ENCODE measurements around the gene OSTN. TPM values are rescaled to one million over a fixed set of nuclear protein-coding genes. Genes with fewer than 3 reads are reported as not detected.

Gene OSTN
- total and polyA plus RNA-seq, 9 donors: 0.02 to 0.43 (median 0.27) TPM; not detected in 5

DNA sequence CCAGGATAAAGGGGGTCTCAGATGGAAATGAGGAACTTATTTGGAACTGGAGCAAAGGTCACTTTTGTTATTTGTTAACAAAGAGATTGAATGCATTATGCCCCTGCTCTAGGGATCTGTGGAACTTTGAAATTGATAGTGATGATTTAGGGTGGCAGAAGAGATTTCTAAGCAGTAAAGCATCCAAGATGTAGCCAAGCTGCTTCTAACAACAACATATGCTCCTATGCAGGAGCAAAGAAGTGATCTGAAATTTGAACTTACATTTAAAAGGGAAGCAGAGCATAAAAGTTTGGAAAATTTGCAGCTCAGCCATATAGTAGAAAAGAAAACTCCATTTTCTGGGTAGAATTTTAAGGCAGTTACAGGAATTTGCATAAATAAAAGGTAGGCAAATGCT is 99.8 kb downstream of the OSTN start:
- intact Hi-C loops (cut with DNase I): no loop called here
- H3K9me3 ChIP-seq: no peaks in the 10 kb centered on the region
- DNase-seq: no peak
- H3K27ac ChIP-seq: no peak overlapping the region
- H3K27me3 ChIP-seq: no peaks in the 10 kb centered on the region
- TF ChIP-seq, protein P1, sequence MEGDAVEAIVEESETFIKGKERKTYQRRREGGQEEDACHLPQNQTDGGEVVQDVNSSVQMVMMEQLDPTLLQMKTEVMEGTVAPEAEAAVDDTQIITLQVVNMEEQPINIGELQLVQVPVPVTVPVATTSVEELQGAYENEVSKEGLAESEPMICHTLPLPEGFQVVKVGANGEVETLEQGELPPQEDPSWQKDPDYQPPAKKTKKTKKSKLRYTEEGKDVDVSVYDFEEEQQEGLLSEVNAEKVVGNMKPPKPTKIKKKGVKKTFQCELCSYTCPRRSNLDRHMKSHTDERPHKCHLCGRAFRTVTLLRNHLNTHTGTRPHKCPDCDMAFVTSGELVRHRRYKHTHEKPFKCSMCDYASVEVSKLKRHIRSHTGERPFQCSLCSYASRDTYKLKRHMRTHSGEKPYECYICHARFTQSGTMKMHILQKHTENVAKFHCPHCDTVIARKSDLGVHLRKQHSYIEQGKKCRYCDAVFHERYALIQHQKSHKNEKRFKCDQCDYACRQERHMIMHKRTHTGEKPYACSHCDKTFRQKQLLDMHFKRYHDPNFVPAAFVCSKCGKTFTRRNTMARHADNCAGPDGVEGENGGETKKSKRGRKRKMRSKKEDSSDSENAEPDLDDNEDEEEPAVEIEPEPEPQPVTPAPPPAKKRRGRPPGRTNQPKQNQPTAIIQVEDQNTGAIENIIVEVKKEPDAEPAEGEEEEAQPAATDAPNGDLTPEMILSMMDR (IDR thresholded peaks at IDR 0.05): no peak
- TF ChIP-seq EP300 (IDR thresholded peaks at IDR 0.05) (no peak), POLR2A (IDR thresholded peaks at IDR 0.05) (no peak)
- no peaks in the 10 kb centered on the region for H3K36me3 ChIP-seq
- H3K4me1 ChIP-seq (ENCODE audit: insufficient read depth): no peaks in the 10 kb centered on the region
- H3K4me3 ChIP-seq: no peak overlapping the region

DNA sequence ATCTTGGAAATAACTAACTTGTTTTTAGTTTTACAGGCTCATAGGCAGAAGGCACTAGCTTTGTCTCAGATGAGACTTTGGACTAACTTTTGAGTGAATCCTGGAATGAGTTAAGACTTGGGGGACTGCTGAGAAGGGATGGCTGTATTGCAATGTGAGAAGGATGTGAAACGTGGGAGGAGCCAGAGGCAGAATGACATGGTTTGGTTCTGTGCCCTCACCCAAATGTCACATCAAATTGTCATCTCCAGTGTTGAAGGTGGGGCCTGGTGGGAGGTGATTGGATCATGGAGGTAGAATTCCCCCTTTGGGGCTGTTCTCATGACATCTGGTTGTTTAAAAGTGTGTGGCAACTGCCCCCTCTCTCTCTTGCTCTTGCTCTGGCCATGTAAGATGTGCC is 101.4 kb downstream of the OSTN start:
- no peaks in the 10 kb centered on the region for H3K9me3 ChIP-seq
- no peak overlapping the region for H3K4me3 ChIP-seq
- no peaks in the 10 kb centered on the region for H3K4me1 ChIP-seq (ENCODE audit: insufficient read depth)
- no peaks in the 10 kb centered on the region for H3K36me3 ChIP-seq
- no peak overlapping the region for H3K27ac ChIP-seq
- no peak for DNase-seq
- 58 to 66% (median 63%) methylated on average over 1 of the region's 1 CpG for WGBS, 3 donors
- no peak for TF ChIP-seq EP300 (IDR thresholded peaks at IDR 0.05)
- H3K27me3 ChIP-seq: no peaks in the 10 kb centered on the region
- intact Hi-C loops (cut with DNase I): no loop called here

DNA sequence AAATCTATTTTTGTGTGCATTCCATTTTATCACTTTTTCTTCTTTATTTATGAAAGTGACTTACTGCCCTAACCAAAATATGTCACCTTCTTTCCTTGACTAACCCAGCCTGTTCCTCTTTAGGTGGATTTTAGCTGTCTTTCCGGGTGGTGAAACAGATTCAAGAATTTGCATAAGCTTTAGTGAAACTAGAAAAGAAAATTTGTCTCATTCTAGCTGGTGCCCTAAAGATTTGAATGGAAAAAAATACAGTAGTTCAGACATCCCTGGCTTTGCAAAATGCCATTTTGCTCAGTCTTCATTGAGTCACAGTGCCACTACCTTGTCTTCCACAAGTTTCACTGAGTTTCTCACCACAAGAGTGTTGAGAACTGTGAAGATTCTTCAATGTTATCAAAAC is 102.0 kb downstream of the OSTN start:
- Histone ChIP-seq H3K4me3 (no peak overlapping the region), H3K27ac (no peak overlapping the region), H3K4me1 (ENCODE audit: insufficient read depth) (no peaks in the 10 kb centered on the region), H3K9me3 (no peaks in the 10 kb centered on the region), H3K36me3 (no peaks in the 10 kb centered on the region), H3K27me3 (no peaks in the 10 kb centered on the region)
- TF ChIP-seq EP300 (IDR thresholded peaks at IDR 0.05) (no peak), POLR2A (IDR thresholded peaks at IDR 0.05) (no peak)
- TF ChIP-seq, protein P1 (IDR thresholded peaks at IDR 0.05): no peak
- intact Hi-C loops (cut with DNase I): no loop called here
- WGBS, 3 donors: 63 to 79% (median 78%) methylated on average over 1 of the region's 1 CpG
- DNase-seq: no peak

DNA sequence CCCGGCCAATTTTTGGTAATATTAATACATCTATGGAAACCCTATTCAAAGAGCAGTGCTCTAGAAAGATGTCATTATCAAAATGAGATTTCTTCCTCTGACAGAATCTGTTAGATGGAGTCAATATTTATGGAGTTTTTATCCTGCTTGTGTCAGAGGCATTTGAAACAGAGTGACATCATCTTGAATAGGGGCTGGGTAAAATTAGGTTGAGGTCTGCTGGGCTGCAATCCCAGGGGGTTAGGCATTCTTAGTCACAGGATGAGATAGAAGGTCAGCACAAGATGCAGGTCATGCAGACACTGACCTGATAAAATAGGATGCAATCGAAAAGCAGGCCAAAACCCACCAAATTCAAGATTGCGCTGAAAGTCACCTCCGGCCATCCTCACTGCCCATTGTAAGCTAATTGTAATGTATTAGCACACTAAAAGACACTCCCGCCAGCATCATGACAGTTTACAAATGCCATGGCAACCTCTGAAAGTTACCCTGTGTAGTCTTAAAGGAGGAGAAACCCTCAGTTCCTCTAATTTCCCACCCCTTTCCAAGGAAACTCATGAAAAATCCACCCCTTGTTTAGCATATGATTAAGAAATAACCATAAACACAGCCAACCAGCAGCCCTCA is 102.9 kb downstream of the OSTN start:
- DNase-seq: no peak
- H3K27ac ChIP-seq: no peak overlapping the region
- no peaks in the 10 kb centered on the region for H3K4me1 ChIP-seq (ENCODE audit: insufficient read depth)
- no peaks in the 10 kb centered on the region for H3K9me3 ChIP-seq
- intact Hi-C loops (cut with DNase I): no loop called here
- no peak overlapping the region for H3K4me3 ChIP-seq
- no peaks in the 10 kb centered on the region for H3K36me3 ChIP-seq
- 92 to 99% (median 93%) methylated on average over 5 of the region's 5 CpGs for WGBS, 3 donors
- TF ChIP-seq EP300 (IDR thresholded peaks at IDR 0.05): no peak
- TF ChIP-seq, protein P1 (IDR thresholded peaks at IDR 0.05): no peak
- no peak for TF ChIP-seq POLR2A (IDR thresholded peaks at IDR 0.05)
- no peaks in the 10 kb centered on the region for H3K27me3 ChIP-seq

DNA sequence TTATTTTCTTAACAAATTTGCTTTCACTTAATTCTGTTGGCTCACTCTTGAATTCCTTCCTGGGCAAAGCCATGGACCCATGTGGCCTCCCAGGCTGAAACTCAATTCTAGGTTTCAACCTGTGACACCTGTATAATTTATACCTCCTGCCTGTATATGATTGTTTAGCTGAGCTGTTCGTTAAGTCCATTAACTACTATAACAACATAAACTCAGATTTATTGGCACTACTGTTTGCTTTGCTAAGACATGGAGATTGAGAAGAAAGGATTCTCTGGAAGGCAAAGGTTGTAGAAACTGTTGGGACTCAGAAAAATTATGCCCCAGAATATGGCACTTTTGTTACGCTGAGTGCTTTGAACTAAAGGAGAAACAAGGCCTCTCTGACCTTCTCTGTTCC is 103.4 kb downstream of the OSTN start:
- no peak for DNase-seq
- no peak for TF ChIP-seq POLR2A (IDR thresholded peaks at IDR 0.05)
- TF ChIP-seq, protein P1 (IDR thresholded peaks at IDR 0.05): no peak
- no peak for TF ChIP-seq EP300 (IDR thresholded peaks at IDR 0.05)
- no peaks in the 10 kb centered on the region for H3K9me3 ChIP-seq
- H3K4me3 ChIP-seq: no peak overlapping the region
- no peak overlapping the region for H3K27ac ChIP-seq
- intact Hi-C loops (cut with DNase I): no loop called here
- no peaks in the 10 kb centered on the region for H3K27me3 ChIP-seq
- no peaks in the 10 kb centered on the region for H3K36me3 ChIP-seq
- no peaks in the 10 kb centered on the region for H3K4me1 ChIP-seq (ENCODE audit: insufficient read depth)
- WGBS, 3 donors: 65 to 76% (median 74%) methylated on average over 2 of the region's 2 CpGs

Measured in ovary (tissue), 9 donors.